ENCODE results near the gene ATP7A.

The ATP7A gene

DNA sequence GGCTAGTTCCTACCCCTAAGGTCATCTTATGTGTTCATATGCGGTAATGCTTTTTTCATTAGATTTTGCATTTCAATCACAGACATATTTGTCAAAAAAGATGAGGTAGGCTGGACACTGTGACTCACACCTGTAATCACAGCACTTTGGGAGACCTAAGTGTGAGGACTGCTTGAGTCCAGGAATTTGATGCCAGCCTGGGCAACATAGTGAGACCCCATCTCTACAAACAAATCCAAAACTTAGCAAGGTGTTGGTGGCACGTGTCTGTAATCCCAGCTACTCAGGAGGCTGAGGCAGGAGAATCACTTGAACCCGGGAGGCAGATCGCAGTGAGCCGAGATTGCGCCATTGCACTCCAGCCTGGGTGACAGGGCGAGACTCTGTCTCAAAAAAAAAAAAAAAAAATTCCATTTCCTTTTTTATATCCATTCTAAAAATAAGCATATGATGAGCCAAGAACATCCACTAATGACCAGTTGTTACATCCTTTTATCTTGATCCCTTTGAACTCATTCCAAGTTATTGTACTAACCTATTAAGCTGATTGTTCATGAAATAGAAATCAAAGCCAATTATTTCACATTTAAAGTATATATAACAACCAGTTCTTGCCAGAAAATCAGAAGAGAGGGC lies 35.5 kb downstream of the ATP7A start:
- DNase-seq = no peak

DNA sequence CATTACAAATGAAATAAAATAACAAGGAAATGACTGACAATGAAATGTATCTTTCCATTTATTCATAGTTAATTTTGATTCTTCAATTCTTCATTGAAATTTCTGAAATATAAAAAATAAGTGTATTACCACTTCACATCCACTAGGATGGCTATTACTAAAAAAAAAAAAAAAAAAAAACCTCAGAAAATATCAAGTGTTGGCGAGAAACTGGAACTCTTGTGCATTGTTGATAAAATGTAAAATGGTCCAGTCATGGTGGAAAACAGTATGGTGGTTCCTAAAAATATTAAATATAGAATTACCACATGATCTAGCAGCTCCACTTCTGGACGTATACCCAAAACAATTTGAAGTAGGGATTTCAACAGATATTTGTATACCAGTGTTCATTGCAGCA lies 36.1 kb downstream of the ATP7A start:
- no peak for DNase-seq

- no peak for DNase-seq
These were observed 39.3 kb downstream of the ATP7A start for GRCh38 chrX:77949840-77950239.

GRCh38 chrX:77952173-77952572 lies 41.7 kb downstream of the ATP7A start:
- no peak for DNase-seq

DNA sequence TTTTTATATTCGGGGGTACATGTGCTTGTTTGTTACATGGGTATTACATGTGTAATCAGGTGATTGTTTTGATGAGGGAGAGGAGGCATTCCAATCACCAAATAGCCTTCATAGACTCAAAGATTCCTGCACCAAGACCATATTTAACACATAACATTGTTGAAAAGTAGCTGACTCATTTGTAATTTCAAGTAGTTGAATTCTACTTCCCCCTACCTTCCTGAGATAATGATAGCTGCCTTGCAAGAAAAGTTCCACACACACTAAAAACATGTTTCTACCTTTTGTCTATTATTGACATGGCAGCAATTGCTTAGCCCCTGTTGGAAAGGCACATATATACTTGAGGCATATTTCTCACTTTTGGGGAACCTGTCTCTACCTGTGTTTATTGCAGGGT lies 42.8 kb downstream of the ATP7A start:
- DNase-seq = no peak

GRCh38 chrX:77953708-77954107 lies 43.2 kb downstream of the ATP7A start:
- DNase-seq = peak; percentile 7

- no peak for DNase-seq
These were observed 50.1 kb downstream of the ATP7A start for GRCh38 chrX:77960567-77960966.

GRCh38 chrX:77961063-77961462 lies 50.6 kb downstream of the ATP7A start:
- no peak for DNase-seq

GRCh38 chrX:77962068-77962902 lies 51.8 kb downstream of the ATP7A start:
- peak; percentile 17 for DNase-seq

- DNase-seq = no peak
These were observed 55.9 kb downstream of the ATP7A start for GRCh38 chrX:77966361-77966760.

DNA sequence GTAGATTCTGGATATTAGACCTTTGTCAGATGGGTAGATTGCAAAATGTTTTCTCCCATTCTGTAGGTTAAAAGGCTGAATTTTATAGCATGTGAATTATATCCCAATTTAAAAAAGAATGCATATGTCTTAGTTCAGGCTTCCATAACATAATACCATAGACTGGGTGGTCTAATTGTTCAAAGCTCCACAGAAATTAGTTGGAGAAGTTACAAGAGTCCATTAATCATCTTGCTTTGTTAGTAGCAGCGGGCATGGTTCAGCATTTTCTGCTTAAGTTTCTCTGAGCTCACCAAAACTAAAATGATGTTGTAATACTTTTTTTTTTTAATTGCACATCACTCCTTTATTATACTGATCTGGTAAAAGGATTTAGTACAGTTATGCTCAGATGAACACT lies 57.1 kb downstream of the ATP7A start:
- DNase-seq = no peak

- no peak for DNase-seq
These were observed 59.0 kb downstream of the ATP7A start, which contains the start of gene PGAM4 for GRCh38 chrX:77969538-77969937. TSS of gene PGAM4 (minus strand) at chrX:77969638. CDS start at chrX:77969638, 0 bp downstream.

DNA sequence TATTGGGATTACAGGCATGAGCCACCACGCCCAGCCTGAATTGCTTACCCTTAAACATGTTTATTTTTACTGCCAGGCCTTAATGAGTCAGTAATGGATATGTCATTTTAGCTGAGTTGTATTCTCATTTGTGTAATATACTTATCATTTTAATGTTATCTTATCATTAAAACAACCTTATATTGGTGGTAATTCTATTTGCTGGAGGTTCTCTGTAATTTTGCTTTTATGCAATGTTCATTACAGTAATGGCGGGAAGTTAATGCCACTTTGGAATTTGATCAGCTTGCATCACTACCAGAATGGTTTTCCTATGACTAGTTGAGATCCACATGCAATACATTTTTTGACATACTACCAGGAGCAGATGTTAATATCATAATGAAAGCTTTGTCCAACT lies 65.3 kb downstream of the ATP7A start:
- DNase-seq = peak; percentile 1

DNA sequence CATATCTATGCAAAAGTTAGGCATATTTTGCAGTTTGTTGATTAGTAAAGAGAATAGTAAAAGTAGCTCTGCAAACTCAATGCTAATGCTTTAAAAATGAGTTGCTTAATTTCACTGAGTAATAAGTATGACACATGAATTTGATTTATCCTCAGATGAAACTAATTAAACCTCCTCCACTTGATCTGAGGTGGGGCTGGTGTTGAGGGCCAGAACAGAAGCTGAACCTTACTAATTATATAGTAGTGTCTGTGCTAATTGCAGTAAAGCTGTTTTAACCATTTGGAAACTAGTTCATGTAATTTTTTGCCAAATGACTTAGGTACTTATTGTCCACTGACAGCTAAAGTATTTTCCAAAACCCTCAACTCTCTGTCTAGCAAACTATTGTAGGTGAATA lies 66.6 kb downstream of the ATP7A start:
- DNase-seq = no peak

DNA sequence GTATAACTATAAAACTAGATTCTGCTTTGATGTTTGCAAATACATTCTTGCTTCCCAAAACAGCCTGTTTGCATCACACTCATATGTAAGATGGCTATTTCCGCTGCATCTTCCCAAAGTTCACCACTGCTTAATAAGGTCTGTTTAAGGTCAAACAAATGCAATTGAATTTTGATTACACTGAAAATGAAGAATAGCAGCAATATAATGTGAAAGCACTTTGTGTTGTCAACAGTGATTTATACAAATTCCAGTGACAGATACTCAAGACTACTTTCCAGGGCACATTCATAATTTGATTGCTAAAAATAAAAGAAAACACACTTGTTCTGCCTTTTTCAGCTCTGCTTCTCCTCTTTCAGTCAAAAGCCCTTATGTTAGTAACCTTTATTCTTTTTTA lies 67.0 kb downstream of the ATP7A start:
- DNase-seq = no peak

DNA sequence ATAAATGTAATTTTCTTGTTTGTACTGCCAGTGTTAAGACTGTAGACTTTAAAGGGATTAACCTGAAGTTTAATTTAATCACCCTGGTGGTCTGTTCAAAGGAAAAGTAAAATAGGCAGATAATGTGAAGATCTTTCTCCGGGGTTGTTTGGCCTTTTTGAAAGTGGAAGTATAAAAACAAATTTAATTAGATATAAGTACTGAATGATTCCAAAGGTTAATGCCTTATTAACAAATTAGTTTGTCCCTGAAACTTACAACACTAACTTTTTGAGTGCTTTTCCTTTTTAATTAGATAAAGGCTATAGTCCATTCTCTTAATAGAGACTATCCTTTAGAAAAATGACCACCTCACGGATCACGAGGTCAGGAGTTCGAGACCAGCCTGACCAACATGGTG lies 69.4 kb downstream of the ATP7A start:
- no peak for DNase-seq

- DNase-seq = peak; percentile 6
These were observed 101.4 kb downstream of the ATP7A start for GRCh38 chrX:78011846-78012245.

DNA sequence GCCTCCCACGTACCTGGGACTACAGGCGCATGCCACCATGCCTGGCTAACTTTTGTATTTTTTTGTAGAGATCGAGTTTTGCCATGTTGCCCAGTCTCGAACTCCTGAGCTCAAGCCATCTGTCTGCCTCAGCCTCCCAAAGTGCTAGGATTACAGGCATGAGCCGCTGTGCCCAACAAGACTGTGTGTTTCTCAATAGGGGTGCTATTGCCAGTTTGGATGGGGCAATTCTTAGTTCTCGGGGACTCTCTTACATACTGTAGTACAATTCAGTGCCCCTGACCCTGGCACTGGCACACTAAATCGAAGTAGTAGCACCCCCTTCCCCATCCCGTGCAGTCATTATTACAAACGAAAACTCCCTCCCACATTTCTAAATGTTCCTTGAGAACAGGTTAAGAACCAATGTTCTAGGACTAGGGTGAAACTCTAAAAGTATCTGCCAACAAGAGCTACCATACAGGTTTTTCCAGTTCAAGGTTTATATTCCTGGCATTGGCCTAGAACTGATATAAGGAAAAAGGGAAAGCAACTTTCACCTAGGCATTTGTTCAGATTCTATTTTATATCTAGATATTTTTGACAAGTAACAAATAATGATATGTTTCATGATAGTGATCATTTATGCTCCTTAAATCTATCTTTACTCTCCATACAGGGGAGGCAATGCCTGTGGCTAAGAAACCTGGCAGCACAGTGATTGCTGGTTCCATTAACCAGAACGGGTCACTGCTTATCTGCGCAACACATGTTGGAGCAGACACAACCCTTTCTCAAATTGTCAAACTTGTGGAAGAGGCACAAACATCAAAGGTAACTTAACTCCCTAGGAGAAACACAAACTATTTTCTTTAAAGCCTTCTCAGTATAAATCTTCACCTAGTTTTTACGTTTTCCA lies 109.3 kb downstream of the ATP7A start:
- DNase-seq = no peak

DNA sequence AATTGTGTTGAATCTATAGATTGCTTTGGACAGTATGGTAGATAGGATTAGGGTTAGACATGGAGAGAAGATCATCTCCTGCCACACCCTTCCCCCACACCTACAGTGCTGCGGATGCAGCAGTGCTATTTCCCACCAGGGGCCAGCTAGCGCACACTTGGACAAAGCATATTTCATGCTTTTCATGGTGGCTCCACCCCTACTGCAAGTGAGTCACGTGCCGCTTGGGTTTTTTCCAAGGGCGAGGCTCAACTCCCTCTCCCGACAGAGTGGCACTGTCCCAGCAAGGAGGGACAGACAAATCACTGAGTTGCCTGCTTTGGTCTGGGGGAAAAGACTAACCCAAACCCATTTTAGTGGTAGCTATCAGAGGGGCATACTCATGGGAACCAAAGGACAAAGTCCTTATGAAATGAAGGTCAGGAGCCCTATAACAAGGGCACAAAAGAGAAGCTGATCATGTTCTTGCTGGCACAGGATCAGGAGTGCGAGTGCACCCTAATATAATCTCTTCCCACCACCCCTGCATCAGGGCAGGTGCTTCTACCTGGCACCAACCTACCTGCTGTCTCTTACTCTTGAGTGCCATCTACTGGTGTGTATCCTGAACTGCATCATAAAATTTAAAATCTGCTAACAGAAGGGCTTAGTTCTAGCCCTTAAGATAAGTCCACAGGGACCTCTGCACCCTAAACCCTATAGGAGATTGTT lies 114.0 kb downstream of the ATP7A start:
- peak; percentile 7 for DNase-seq

GRCh38 chrX:78027798-78028197 lies 117.3 kb downstream of the ATP7A start:
- DNase-seq = no peak

GRCh38 chrX:78029663-78030062 lies 119.2 kb downstream of the ATP7A start:
- peak; percentile 39 for DNase-seq

DNA sequence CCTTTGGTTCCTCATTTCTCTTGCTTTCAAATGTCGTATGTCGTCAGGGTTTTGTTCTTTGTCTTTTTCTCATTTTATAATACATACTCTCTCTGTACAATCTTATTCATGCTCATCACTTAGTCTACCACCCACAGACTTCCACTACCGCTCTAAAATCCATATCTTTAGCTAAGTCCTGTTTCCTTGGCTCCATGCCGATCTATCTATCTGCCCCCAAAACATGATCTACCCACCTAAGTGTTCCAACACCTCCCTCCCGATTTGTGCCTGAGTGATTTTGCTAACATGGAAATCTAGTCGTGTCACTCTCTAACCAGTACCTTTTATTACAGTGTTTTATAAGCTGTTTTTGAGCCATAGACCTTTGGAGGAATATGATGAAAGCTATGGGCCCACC lies 124.6 kb downstream of the ATP7A start:
- no peak for DNase-seq

DNA sequence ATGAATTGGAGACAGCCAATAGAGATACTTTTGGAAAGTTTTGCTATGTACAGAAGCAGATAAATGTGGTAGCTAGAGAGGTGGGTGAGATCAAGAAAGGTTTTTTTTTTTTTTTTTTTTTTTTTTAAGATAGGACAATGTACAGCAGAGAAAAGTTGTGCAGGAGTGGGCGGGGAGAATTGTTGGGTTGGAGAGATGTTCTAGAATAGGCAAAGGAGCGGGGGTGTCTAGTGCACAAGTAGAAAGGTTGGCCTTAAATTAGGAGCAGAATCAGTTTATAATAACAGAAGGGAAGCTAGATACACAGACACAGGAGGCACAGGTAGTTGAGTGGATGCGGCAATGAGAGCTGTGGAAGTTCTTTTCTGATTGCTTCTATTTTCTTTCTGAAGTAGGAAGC lies 127.4 kb downstream of the ATP7A start:
- DNase-seq = no peak
